ENCODE data around the gene TMEM208. TPM values are rescaled to one million over a fixed set of nuclear protein-coding genes. Genes with fewer than 3 reads are reported as not detected.

The TMEM208 gene
- polyA plus RNA-seq, 3 donors: 45.4 to 130 (median 117) TPM

DNA sequence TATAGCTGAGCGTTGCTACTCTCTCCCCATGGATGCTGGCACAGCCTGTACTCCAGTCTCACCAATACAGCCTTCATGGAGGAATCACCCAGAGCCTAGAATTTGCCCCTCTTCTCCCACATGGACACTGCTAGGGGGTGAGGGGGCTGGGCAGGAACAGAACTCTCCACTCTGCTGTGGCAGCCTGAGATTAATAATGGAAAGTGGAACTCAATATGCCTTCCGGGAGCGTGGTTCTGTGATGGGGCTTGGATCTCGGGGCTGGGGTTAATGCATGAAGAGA is 23.1 kb downstream of the TMEM208 start:
- Histone ChIP-seq H3K27me3 (ENCODE audit: control insufficient read depth in 2 of 2, insufficient read depth in 2 of 2, low read length in 2 of 2) (peaks cover 24 to 32% of the 10 kb centered on the region in 2 donors), H3K9ac (ENCODE audit: insufficient read depth, low read length, poor library complexity, severe bottlenecking) (no peak overlapping the region), H3K79me2 (ENCODE audit: insufficient read depth, low read length) (peaks cover 20% of the 10 kb centered on the region), H4K20me1 (ENCODE audit: insufficient read depth, low read length) (peaks cover 9% of the 10 kb centered on the region), H3K4me3 (replicated peaks in 1 of 3; ENCODE audit: low read depth in 2 of 3, low read length in 3 of 3) (no peak overlapping the region), H2AFZ (ENCODE audit: insufficient read depth, low read depth, low read length, poor library complexity, severe bottlenecking) (no peak overlapping the region), H3K27ac (ENCODE audit: low read depth in 1 of 2, low read length in 2 of 2) (no peak overlapping the region), H3K36me3 (replicated peaks in 1 of 2; ENCODE audit: control insufficient read depth in 1 of 2, insufficient read depth in 2 of 2, low read length in 2 of 2) (no peaks in the 10 kb centered on the region), H3K4me1 (ENCODE audit: control insufficient read depth in 1 of 2, insufficient read depth in 2 of 2, low read length in 2 of 2) (peaks cover 29 to 36% of the 10 kb centered on the region in 2 donors), H3K9me3 (replicated peaks in 1 of 2; ENCODE audit: control insufficient read depth in 1 of 2, insufficient read depth in 1 of 2, low read length in 2 of 2) (no peaks in the 10 kb centered on the region), H3K4me2 (replicated peaks; ENCODE audit: extremely low read depth, low read length, poor library complexity, severe bottlenecking) (no peak overlapping the region)
- H3K27ac Mint-ChIP-seq: no peak overlapping the region
- intact Hi-C loops (cut with micrococcal nuclease): no loop called here
- H3K4me1 Mint-ChIP-seq: peaks cover 32% of the 10 kb centered on the region
- no peak for DNase-seq
- peaks cover 0 to 9% (median 4%) of the 10 kb centered on the region in 7 donors for H3K9me3 Mint-ChIP-seq
- H3K4me3 Mint-ChIP-seq: peak overlapping the region in 1 of 2 donors; percentile 80
- H3K27me3 Mint-ChIP-seq (ENCODE audit: low read depth in 3 of 3): peaks cover 22 to 46% (median 32%) of the 10 kb centered on the region in 3 donors
- H3K36me3 Mint-ChIP-seq: peaks cover 3 to 4% of the 10 kb centered on the region in 2 donors
- TF ChIP-seq, protein P1, sequence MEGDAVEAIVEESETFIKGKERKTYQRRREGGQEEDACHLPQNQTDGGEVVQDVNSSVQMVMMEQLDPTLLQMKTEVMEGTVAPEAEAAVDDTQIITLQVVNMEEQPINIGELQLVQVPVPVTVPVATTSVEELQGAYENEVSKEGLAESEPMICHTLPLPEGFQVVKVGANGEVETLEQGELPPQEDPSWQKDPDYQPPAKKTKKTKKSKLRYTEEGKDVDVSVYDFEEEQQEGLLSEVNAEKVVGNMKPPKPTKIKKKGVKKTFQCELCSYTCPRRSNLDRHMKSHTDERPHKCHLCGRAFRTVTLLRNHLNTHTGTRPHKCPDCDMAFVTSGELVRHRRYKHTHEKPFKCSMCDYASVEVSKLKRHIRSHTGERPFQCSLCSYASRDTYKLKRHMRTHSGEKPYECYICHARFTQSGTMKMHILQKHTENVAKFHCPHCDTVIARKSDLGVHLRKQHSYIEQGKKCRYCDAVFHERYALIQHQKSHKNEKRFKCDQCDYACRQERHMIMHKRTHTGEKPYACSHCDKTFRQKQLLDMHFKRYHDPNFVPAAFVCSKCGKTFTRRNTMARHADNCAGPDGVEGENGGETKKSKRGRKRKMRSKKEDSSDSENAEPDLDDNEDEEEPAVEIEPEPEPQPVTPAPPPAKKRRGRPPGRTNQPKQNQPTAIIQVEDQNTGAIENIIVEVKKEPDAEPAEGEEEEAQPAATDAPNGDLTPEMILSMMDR (IDR thresholded peaks at IDR 0.05): no peak
- 86% methylated on average over 3 of the region's 4 CpGs for WGBS (ENCODE audit: insufficient coverage)

DNA sequence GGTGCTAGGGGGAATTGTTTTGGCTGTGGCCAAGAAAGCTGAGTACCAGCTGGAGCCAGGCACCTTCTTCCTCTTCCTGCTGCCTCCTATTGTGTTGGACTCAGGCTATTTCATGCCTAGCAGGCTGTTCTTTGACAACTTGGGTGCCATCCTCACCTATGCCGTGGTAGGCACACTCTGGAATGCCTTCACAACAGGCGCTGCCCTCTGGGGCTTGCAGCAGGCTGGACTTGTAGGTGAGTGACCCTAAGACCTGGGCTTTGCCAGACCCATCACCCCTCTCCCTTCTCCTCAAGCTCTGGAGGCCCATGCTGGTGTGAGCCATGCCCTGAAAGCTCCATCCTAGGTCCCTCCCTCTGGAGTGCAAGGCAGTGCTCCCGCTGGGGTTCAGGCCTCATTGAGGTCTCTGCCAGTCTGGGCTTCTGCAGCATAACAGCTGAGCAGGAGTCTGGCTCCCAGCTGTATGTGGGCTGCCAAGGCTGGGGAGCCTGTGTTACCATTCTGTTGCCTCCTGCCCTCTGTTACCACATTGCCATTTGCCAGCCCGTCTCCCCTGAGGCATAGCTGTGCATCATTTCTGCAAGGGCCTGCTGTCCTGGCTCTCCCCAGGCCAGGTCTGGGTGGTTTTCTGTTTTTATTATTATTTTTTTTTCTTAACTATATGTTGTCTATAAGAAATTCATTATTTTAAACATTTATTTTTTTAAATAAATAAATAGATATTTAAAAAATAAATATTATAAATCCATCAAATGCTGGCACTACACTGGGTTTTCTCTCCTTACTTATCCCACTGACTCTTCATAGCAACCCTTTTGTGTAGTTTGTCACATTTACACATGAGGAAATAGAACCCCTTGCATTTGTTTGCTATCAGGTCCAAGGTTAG is 25.9 kb downstream of the TMEM208 start:
- H3K36me3 Mint-ChIP-seq: peaks cover 3 to 4% of the 10 kb centered on the region in 2 donors
- Histone ChIP-seq H3K79me2 (ENCODE audit: insufficient read depth, low read length) (no peaks in the 10 kb centered on the region), H3K4me2 (replicated peaks; ENCODE audit: extremely low read depth, low read length, poor library complexity, severe bottlenecking) (no peak overlapping the region), H3K4me3 (replicated peaks in 1 of 3; ENCODE audit: low read depth in 2 of 3, low read length in 3 of 3) (no peak overlapping the region), H3K36me3 (replicated peaks in 1 of 2; ENCODE audit: control insufficient read depth in 1 of 2, insufficient read depth in 2 of 2, low read length in 2 of 2) (no peaks in the 10 kb centered on the region), H3K9me3 (replicated peaks in 1 of 2; ENCODE audit: control insufficient read depth in 1 of 2, insufficient read depth in 1 of 2, low read length in 2 of 2) (no peaks in the 10 kb centered on the region), H3K27me3 (ENCODE audit: control insufficient read depth in 2 of 2, insufficient read depth in 2 of 2, low read length in 2 of 2) (peaks cover 24 to 31% of the 10 kb centered on the region in 2 donors), H3K9ac (ENCODE audit: insufficient read depth, low read length, poor library complexity, severe bottlenecking) (no peak overlapping the region), H3K27ac (ENCODE audit: low read depth in 1 of 2, low read length in 2 of 2) (no peak overlapping the region), H3K4me1 (ENCODE audit: control insufficient read depth in 1 of 2, insufficient read depth in 2 of 2, low read length in 2 of 2) (peaks cover 14% of the 10 kb centered on the region in 2 donors), H2AFZ (ENCODE audit: insufficient read depth, low read depth, low read length, poor library complexity, severe bottlenecking) (no peak overlapping the region), H4K20me1 (ENCODE audit: insufficient read depth, low read length) (no peaks in the 10 kb centered on the region)
- no peak overlapping the region for H3K4me3 Mint-ChIP-seq
- TF ChIP-seq, protein P1 (IDR thresholded peaks at IDR 0.05): no peak
- intact Hi-C loops (cut with micrococcal nuclease): no loop called here
- WGBS (ENCODE audit: insufficient coverage): 100% methylated on average over 3 of the region's 4 CpGs
- H3K27ac Mint-ChIP-seq: peak overlapping the region in 1 of 7 donors; percentile 50
- peaks cover 0 to 7% (median 4%) of the 10 kb centered on the region in 7 donors for H3K9me3 Mint-ChIP-seq
- H3K27me3 Mint-ChIP-seq (ENCODE audit: low read depth in 3 of 3): peaks cover 25 to 47% (median 33%) of the 10 kb centered on the region in 3 donors
- no peak for DNase-seq
- peaks cover 19% of the 10 kb centered on the region for H3K4me1 Mint-ChIP-seq

Measured in CD14-positive monocyte (primary cell).